ENCODE measurements around the gene DRC7. TPM values are rescaled to one million over a fixed set of nuclear protein-coding genes. Genes with fewer than 3 reads are reported as not detected.

The DRC7 gene
- polyA plus RNA-seq, 1 donor (not counting 4 experiments of a cell fraction or from before 2014, with no cell fraction given) = not detected

- Histone ChIP-seq H3K36me3 (ENCODE audit: control insufficient read depth in 2 of 2, extremely low read depth in 1 of 2, insufficient read depth in 2 of 2, low read length in 2 of 2) (peaks cover under 1 to 21% of the 10 kb centered on the region in 2 experiments), H3K4me3 (ENCODE audit: control insufficient read depth in 2 of 3, extremely low read depth in 1 of 3, insufficient read depth in 2 of 3, low read depth in 1 of 3, low read length in 3 of 3) (no peak overlapping the region), H2AFZ (ENCODE audit: control insufficient read depth, low read length) (no peak overlapping the region), H3K79me2 (ENCODE audit: control insufficient read depth, insufficient read depth, low read length) (no peaks in the 10 kb centered on the region), H3K9ac (ENCODE audit: control insufficient read depth, extremely low read depth, insufficient read depth, low read length) (no peak overlapping the region), H3K4me2 (ENCODE audit: control insufficient read depth, extremely low read depth, insufficient read depth, low read depth, low read length) (no peak overlapping the region), H3K27me3 (ENCODE audit: control insufficient read depth, extremely low read depth, insufficient read depth, low read length) (no peaks in the 10 kb centered on the region), H4K20me1 (ENCODE audit: control insufficient read depth, extremely low read depth, insufficient read depth, low read length) (peaks cover 3% of the 10 kb centered on the region), H3K9me3 (ENCODE audit: control insufficient read depth, low read depth, low read length) (no peaks in the 10 kb centered on the region), H3K27ac (ENCODE audit: control insufficient read depth, insufficient read depth, low read length) (no peak overlapping the region), H3K4me1 (ENCODE audit: control insufficient read depth, extremely low read depth, insufficient read depth, low read length) (no peaks in the 10 kb centered on the region), H3K9me1 (ENCODE audit: control insufficient read depth, extremely low read depth, insufficient read depth, low read length) (no peaks in the 10 kb centered on the region)
- dilution Hi-C loops (cut with MboI; ENCODE audit: extremely low pct_ligation_motif_present, low sequenced_read_pairs) = no loop called here
- TF ChIP-seq CTCF (optimal IDR thresholded peaks at IDR 0.05 in 1 of 3, IDR thresholded peaks at IDR 0.05 in 1 of 3, conservative IDR thresholded peaks at IDR 0.05 in 1 of 3; ENCODE audit: extremely low read depth in 1 of 3, insufficient read depth in 2 of 3, low read length in 3 of 3) = no peak
- no peak for TF ChIP-seq EZH2 (IDR thresholded peaks at IDR 0.05; ENCODE audit: low read length)
- FAIRE-seq (no peak), DNase-seq (ENCODE audit: low read depth, low spot score) (no peak)
These were observed 57.1 kb downstream of the DRC7 start for GRCh38 chr16:57751539-57752202.

GRCh38 chr16:57752203-57752580 lies 57.6 kb downstream of the DRC7 start:
- no peaks in the 10 kb centered on the region for H3K27me3 ChIP-seq (ENCODE audit: control insufficient read depth, extremely low read depth, insufficient read depth, low read length)
- no peak overlapping the region for H3K27ac ChIP-seq (ENCODE audit: control insufficient read depth, insufficient read depth, low read length)
- no peak for DNase-seq (ENCODE audit: low read depth, low spot score)
- H4K20me1 ChIP-seq (ENCODE audit: control insufficient read depth, extremely low read depth, insufficient read depth, low read length) = peaks cover 3% of the 10 kb centered on the region
- H3K4me2 ChIP-seq (ENCODE audit: control insufficient read depth, extremely low read depth, insufficient read depth, low read depth, low read length) = no peak overlapping the region
- no peak for FAIRE-seq
- no peak overlapping the region for H2AFZ ChIP-seq (ENCODE audit: control insufficient read depth, low read length)
- no peaks in the 10 kb centered on the region for H3K4me1 ChIP-seq (ENCODE audit: control insufficient read depth, extremely low read depth, insufficient read depth, low read length)
- dilution Hi-C loops (cut with MboI; ENCODE audit: extremely low pct_ligation_motif_present, low sequenced_read_pairs) = no loop called here
- no peak for TF ChIP-seq EZH2 (IDR thresholded peaks at IDR 0.05; ENCODE audit: low read length)
- H3K4me3 ChIP-seq (ENCODE audit: control insufficient read depth in 2 of 3, extremely low read depth in 1 of 3, insufficient read depth in 2 of 3, low read depth in 1 of 3, low read length in 3 of 3) = no peak overlapping the region
- H3K9me3 ChIP-seq (ENCODE audit: control insufficient read depth, low read depth, low read length) = no peaks in the 10 kb centered on the region
- H3K9me1 ChIP-seq (ENCODE audit: control insufficient read depth, extremely low read depth, insufficient read depth, low read length) = no peaks in the 10 kb centered on the region
- H3K9ac ChIP-seq (ENCODE audit: control insufficient read depth, extremely low read depth, insufficient read depth, low read length) = no peak overlapping the region
- no peaks in the 10 kb centered on the region for H3K79me2 ChIP-seq (ENCODE audit: control insufficient read depth, insufficient read depth, low read length)
- peaks cover 5 to 21% of the 10 kb centered on the region in 2 experiments for H3K36me3 ChIP-seq (ENCODE audit: control insufficient read depth in 2 of 2, extremely low read depth in 1 of 2, insufficient read depth in 2 of 2, low read length in 2 of 2)

Data from keratinocyte (primary cell).